KG1 (cell line): ENCODE results near the gene ZNF133.

Experiments
- DNase-seq: peaks from one replicate; lab custom pipeline; 2025; lab: John Stamatoyannopoulos, UW

Gene ZNF133

DNA sequence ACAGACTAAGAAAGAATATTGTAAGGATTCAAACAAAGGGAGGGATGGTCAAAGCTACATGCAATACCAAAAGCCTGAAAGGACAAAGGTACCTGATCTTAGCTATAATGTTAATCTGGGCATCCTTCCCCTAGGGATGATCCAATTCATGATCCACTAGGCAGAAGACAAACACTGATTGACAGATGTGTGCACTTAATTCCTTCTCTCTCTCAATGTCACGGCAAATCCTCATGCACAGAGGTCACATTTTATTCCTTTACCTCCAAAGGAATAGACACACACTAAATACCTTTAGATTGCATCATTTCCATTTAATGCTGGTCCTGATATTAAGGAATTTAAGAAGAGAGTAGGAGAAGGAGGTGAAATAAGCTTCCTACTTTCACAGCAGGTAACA, 73.4 kb downstream of the ZNF133 start:
- no peak for DNase-seq

DNA sequence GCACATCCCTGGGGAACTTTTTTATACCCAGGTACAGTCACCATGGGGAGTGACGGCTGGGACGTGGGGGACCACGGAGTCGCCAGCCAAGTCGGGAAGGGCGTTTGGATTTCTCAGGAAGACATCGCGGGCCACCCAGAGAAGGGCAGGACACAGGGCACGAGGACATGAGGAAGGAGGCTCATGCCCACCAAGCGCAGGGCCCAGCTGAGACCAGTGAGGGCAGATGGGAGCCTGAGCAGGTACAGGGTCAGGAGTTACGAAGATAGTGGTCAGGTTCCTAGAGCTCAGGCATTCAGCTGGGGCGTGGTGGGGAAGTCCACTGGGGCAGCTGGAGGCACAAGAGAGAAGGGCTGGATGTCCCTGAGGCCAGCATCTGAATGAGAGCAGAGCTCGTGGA, 74.6 kb downstream of the ZNF133 start:
- DNase-seq = no peak

- no peak for DNase-seq
Measured at GRCh38 chr20:18363708-18364107, 75.4 kb downstream of the ZNF133 start.

DNA sequence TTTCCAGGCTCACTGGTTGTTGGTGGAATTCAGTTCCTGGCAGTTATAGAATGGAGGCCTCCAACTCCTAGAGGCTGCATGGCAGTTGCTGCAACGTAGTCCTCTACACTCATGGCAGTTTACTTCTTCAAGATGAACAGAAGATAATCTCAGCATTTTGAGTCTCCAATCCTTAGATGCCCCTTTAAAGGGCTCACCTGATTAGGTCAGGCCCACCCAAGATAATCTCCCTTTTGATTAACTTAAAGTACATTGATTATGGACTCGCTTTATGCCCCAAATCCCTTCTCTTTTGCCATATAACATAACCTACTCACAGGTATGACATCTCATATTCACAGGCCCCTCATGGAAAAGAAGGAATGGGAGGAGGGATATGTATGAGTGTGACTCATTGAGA, 76.4 kb downstream of the ZNF133 start:
- no peak for DNase-seq
